GM18498 (cell line): Measurements from ENCODE around the gene EIF3A.
A peak's percentile ranks its signal among the peaks of the same experiment; 100 is the strongest.

Experiments
- ATAC-seq: cut with Tn5 transposase; IDR thresholded peaks from one replicate; pipeline ENCODE4 v1.9.1; 2021; ENCODE audit warnings: mild to moderate bottlenecking, moderate library complexity; ENCODE audit not compliant: unreplicated experiment

EIF3A gene

GRCh38 chr10:119006451-119007210 is 74.0 kb downstream of the EIF3A start:
- ATAC-seq = no peak

GRCh38 chr10:119005362-119006043 is 75.1 kb downstream of the EIF3A start:
- no peak for ATAC-seq

- no peak for ATAC-seq
These were observed 76.9 kb downstream of the EIF3A start for GRCh38 chr10:119003572-119004289.

- no peak for ATAC-seq
These were observed 78.7 kb downstream of the EIF3A start for GRCh38 chr10:119001717-119002500.

- ATAC-seq = no peak
These were observed 82.4 kb downstream of the EIF3A start for GRCh38 chr10:118998183-118998582.

GRCh38 chr10:118997379-118997778 is 83.2 kb downstream of the EIF3A start:
- ATAC-seq = no peak

GRCh38 chr10:118995739-118996138 is 84.9 kb downstream of the EIF3A start:
- ATAC-seq = no peak

GRCh38 chr10:118994321-118994720 is 86.3 kb downstream of the EIF3A start:
- ATAC-seq = no peak

- ATAC-seq = no peak
These were observed 87.4 kb downstream of the EIF3A start for GRCh38 chr10:118993214-118993613.

GRCh38 chr10:118992496-118992895 is 88.1 kb downstream of the EIF3A start:
- no peak for ATAC-seq

- ATAC-seq = no peak
These were observed 90.3 kb downstream of the EIF3A start for GRCh38 chr10:118990326-118990725.

GRCh38 chr10:118986815-118987790 is 93.5 kb downstream of the EIF3A start:
- peak; percentile 80 for ATAC-seq

- ATAC-seq = no peak
These were observed 95.0 kb downstream of the EIF3A start for GRCh38 chr10:118985576-118985975.
